SK-N-SH (cell line): ENCODE data around the gene PTPRG. TPM values are rescaled to one million over a fixed set of nuclear protein-coding genes. Genes with fewer than 3 reads are reported as not detected.

Experiments used
- CTCF ChIA-PET: fragments of 300-600, 350-600 bp; formaldehyde crosslinking; extraction: SDS; loops from one replicate; lab custom pipeline; 2021; lab: Yijun Ruan, JAX
- POLR2A ChIA-PET: fragments of 350-600 bp; sonication (Branson Sonifier 250); formaldehyde crosslinking; extraction: SDS; loops from one replicate; lab custom pipeline; 2020; ENCODE audit warnings: antibody characterized with exemption, inconsistent platforms; lab: Yijun Ruan, JAX
- DNase-seq: peaks from one replicate; pipeline ENCODE4 v3.0.0; 2012
- H2AFZ ChIP-seq: fragments of 200-600 bp; sonication (generic); 2 replicates; pipeline ENCODE4 v1.8.1; 2016; ENCODE audit warnings: antibody characterized with exemption, mild to moderate bottlenecking, low read depth
- H3F3A ChIP-seq: fragments of 200-600 bp; sonication (generic); replicated peaks from 2 replicates; pipeline ENCODE3; 2016; ENCODE audit warnings: antibody characterized with exemption, mild to moderate bottlenecking; ENCODE audit not compliant: insufficient read depth
- H3K27ac ChIP-seq, 2 experiments: fragments of 200-500 bp in 1 of 2; fragments of 200-600 bp in 1 of 2; sonication (Bioruptor generic) in 1 of 2; sonication (generic), shearing (Covaris generic) in 1 of 2; 2 replicates each; pipeline versions ENCODE4 v1.5.1 to v1.6.1; 2014 to 2016; ENCODE audit warnings: low read depth in 2 of 2, inconsistent platforms in 1 of 2, low read length in 1 of 2, mild to moderate bottlenecking in 1 of 2, mixed read lengths in 1 of 2
- H3K27me3 ChIP-seq: fragments of 200-600 bp; sonication (generic), shearing (Covaris generic); 2 replicates; pipeline ENCODE4 v1.6.1; 2016; ENCODE audit warnings: mixed run types; ENCODE audit not compliant: insufficient read depth
- H3K36me3 ChIP-seq, 2 experiments: fragments of 200-500 bp in 1 of 2; fragments of 200-600 bp in 1 of 2; sonication (Bioruptor generic) in 1 of 2; sonication (generic) in 1 of 2; replicated peaks in 1 of 2; 2 replicates each; pipeline versions ENCODE3 to v1.5.1; 2014 to 2016; ENCODE audit warnings: low read length in 1 of 2, mild to moderate bottlenecking in 1 of 2; ENCODE audit not compliant: insufficient read depth in 2 of 2, control insufficient read depth in 1 of 2
- H3K4me1 ChIP-seq, 2 experiments: fragments of 200-500 bp in 1 of 2; fragments of 200-600 bp in 1 of 2; sonication (Bioruptor generic) in 1 of 2; sonication (generic), shearing (Covaris generic) in 1 of 2; 2 replicates each; pipeline versions ENCODE4 v1.5.1 to v1.6.1; 2014 to 2016; ENCODE audit warnings: low read depth in 1 of 2, low read length in 1 of 2, mixed run types in 1 of 2; ENCODE audit not compliant: insufficient read depth in 2 of 2, control insufficient read depth in 1 of 2
- H3K4me2 ChIP-seq: fragments of 200-600 bp; sonication (generic), shearing (Covaris generic); 2 replicates; pipeline ENCODE4 v1.6.1; 2017; ENCODE audit warnings: mixed run types
- H3K4me3 ChIP-seq, 2 experiments: fragments of 200-500 bp in 1 of 2; fragments of 200-600 bp in 1 of 2; sonication (Bioruptor generic) in 1 of 2; sonication (generic), shearing (Covaris generic) in 1 of 2; 2 replicates each; pipeline versions ENCODE4 v1.5.1 to v1.8.1; 2014 to 2016; ENCODE audit warnings: low read depth in 2 of 2, inconsistent platforms in 1 of 2, low read length in 1 of 2, mild to moderate bottlenecking in 1 of 2, mixed read lengths in 1 of 2, moderate library complexity in 1 of 2
- H3K79me2 ChIP-seq: fragments of 200-600 bp; sonication (generic); 2 replicates; pipeline ENCODE4 v1.8.1; 2017; ENCODE audit warnings: mild to moderate bottlenecking; ENCODE audit not compliant: insufficient read depth
- H3K9ac ChIP-seq: fragments of 200-600 bp; sonication (generic); 2 replicates; pipeline ENCODE4 v1.6.1; 2017; ENCODE audit warnings: mixed run types
- H3K9me2 ChIP-seq: fragments of 200-600 bp; sonication (generic); 2 replicates; pipeline ENCODE4 v1.6.1; 2017; ENCODE audit warnings: mixed run types
- H3K9me3 ChIP-seq: fragments of 200-600 bp; sonication (generic); 2 replicates; pipeline ENCODE4 v1.6.1; 2017; ENCODE audit warnings: mixed run types, mild to moderate bottlenecking, moderate library complexity
- H4K20me1 ChIP-seq: fragments of 200-600 bp; sonication (generic); 2 replicates; pipeline ENCODE4 v1.6.1; 2017; ENCODE audit warnings: mild to moderate bottlenecking, mixed run types; ENCODE audit not compliant: insufficient read depth
- CHD2 ChIP-seq: fragments of 150-350 bp; IDR thresholded peaks from 2 replicates; pipeline ENCODE4 v1.6.1; 2018; ENCODE audit warnings: low read length; ENCODE audit not compliant: partially characterized antibody
- EP300 ChIP-seq, 2 experiments: IDR thresholded peaks; 2 replicates each; pipeline versions ENCODE4 v1.4.0 to v1.6.1; 2012; ENCODE audit warnings: borderline replicate concordance in 1 of 2, low read depth in 1 of 2, low read length in 1 of 2
- EZH2phosphoT487 ChIP-seq: fragments of 200-600 bp; sonication (generic); IDR thresholded peaks from 2 replicates; pipeline ENCODE4 v1.6.1; 2017; ENCODE audit warnings: low read depth, mixed run types, mild to moderate bottlenecking, antibody characterized with exemption, moderate library complexity, borderline replicate concordance
- FOSL2 ChIP-seq: IDR thresholded peaks from 2 replicates; pipeline ENCODE4 v1.4.0; 2012; ENCODE audit warnings: low read depth, mild to moderate bottlenecking, moderate library complexity, borderline replicate concordance
- GATA2 ChIP-seq: sonication (generic); formaldehyde crosslinking; IDR thresholded peaks from 2 replicates; pipeline ENCODE4 v1.5.0; 2020; ENCODE audit warnings: mild to moderate bottlenecking, missing genetic modification reagents
- MEF2A ChIP-seq: IDR thresholded peaks from 2 replicates; pipeline ENCODE4 v1.4.0; 2012; ENCODE audit warnings: low read depth, borderline replicate concordance
- MXI1 ChIP-seq: IDR thresholded peaks from 2 replicates; pipeline ENCODE4 v1.6.1; 2012; ENCODE audit warnings: mild to moderate bottlenecking, low read depth, low read length, improper control_type of control experiment
- NFIC ChIP-seq: IDR thresholded peaks from 2 replicates; pipeline ENCODE4 v1.4.0; 2012; ENCODE audit warnings: borderline replicate concordance
- POLR2AphosphoS5 ChIP-seq: IDR thresholded peaks from 2 replicates; pipeline ENCODE4 v1.6.1; 2012; ENCODE audit warnings: low read depth, low read length
- RCOR1 ChIP-seq: fragments of 150-350 bp; IDR thresholded peaks from 2 replicates; pipeline ENCODE4 v1.6.1; 2017; ENCODE audit warnings: antibody characterized with exemption, low read length
- RFX5 ChIP-seq: IDR thresholded peaks from 2 replicates; pipeline ENCODE4 v1.6.1; 2012; ENCODE audit warnings: mild to moderate bottlenecking, improper control_type of control experiment, low read length
- RXRA ChIP-seq: IDR thresholded peaks from 2 replicates; pipeline ENCODE4 v1.4.0; 2012; ENCODE audit warnings: low read depth, mild to moderate bottlenecking, borderline replicate concordance
- SMC3 ChIP-seq: IDR thresholded peaks from 2 replicates; pipeline ENCODE4 v1.6.1; 2012; ENCODE audit warnings: low read depth, low read length, improper control_type of control experiment
- TCF12 ChIP-seq: IDR thresholded peaks from 2 replicates; pipeline ENCODE4 v1.4.0; 2012
- TEAD4 ChIP-seq: IDR thresholded peaks from 2 replicates; pipeline ENCODE4 v1.4.0; 2012; ENCODE audit warnings: mild to moderate bottlenecking, borderline replicate concordance; ENCODE audit not compliant: insufficient read depth
- YY1 ChIP-seq: IDR thresholded peaks from 2 replicates; pipeline ENCODE4 v1.4.0; 2012; ENCODE audit warnings: low read depth, mild to moderate bottlenecking
- WGBS: methylation state at CpG from one replicate; pipeline ENCODE4 v1.1.6; 2017; ENCODE audit warnings: low lambda C conversion rate; 5-methylcytosine and 5-hydroxymethylcytosine counted together
- polyA plus RNA-seq, 3 experiments: library from polyadenylated mRNA; depleted of rRNA; stranded (reverse); fragments of >200 nt; gene quantifications; 2 replicates each; pipeline ENCODE4 v1.2.3, GENCODE V29; 2012
- TF ChIP-seq, protein P1 (sequence below): IDR thresholded peaks from 2 replicates; pipeline ENCODE4; 2012
- TF ChIP-seq, protein P2 (sequence below): IDR thresholded peaks from 2 replicates; pipeline ENCODE4 v1.4.0; 2012; ENCODE audit warnings: low read depth, borderline replicate concordance
- TF ChIP-seq, protein P3 (sequence below): fragments of 150-350 bp; IDR thresholded peaks from 2 replicates; pipeline ENCODE4 v1.6.1; 2017; ENCODE audit warnings: antibody characterized with exemption, low read length, low read depth, borderline replicate concordance
- TF ChIP-seq, protein P4 (sequence below): fragments of 200-600 bp; sonication (generic); IDR thresholded peaks from 2 replicates; pipeline ENCODE4 v1.6.1; 2017; ENCODE audit warnings: antibody characterized with exemption, mild to moderate bottlenecking, moderate library complexity
- TF ChIP-seq, protein P5 (sequence below): fragments of 150-350 bp; IDR thresholded peaks from 2 replicates; pipeline ENCODE4 v1.6.1; 2016; ENCODE audit warnings: mild to moderate bottlenecking, low read depth, low read length

The PTPRG gene
- polyA plus RNA-seq, 1 of the 3 experiments (the other 2 are of a cell fraction), result 14.1 TPM

DNA sequence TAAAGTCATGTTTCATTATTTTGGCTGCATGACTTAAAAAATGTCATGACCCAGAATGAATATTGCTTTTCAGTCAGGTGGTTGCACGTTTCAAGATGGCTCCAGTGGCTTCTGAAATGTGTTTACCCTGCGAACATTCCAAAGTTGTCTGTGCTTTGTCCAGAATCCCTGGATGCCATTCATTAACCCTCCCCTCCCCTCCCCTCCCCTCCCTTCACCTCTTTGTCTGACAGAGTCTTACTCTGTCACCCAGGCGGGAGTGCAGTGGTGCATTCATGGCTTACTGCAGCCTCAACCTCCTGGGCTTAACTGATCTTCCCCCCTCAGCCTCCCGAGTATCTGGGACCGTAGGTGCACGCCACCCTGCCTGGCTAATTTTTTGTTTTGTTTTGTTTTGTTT is 308.0 kb downstream of the PTPRG start:
- CTCF ChIA-PET, result interaction anchor here (1.2 kb wide), 1 partner anchor 11 kb away, joined by 6 read pairs; no protein-coding TSS in a partner anchor
- DNase-seq, result no peak
- 86% methylated on average over 6 of the region's 6 CpGs for WGBS

DNA sequence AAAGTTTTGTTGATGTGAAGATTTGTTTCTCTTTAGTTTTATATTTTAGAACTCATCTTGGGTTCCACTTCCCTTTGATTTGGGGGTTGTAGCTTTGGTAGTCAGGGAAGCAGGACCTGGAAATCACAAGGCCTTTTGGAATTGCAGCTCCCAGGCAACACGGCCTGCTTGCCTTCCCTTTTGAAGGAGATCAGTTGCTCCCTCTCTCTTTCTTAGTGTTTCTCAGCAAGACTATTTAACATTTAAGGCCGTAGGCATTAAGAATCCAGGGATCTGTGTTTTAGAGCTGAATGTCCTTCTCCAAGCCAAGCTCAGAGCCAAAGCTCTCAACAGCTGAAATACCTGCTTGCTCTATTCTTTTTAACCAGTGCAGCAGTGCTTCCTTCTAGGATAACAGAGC is 310.3 kb downstream of the PTPRG start:
- H3F3A ChIP-seq, result no peaks in the 10 kb centered on the region
- H3K27ac ChIP-seq, result no peak overlapping the region
- POLR2A ChIA-PET, result no interaction called here
- no peaks in the 10 kb centered on the region for H3K9me2 ChIP-seq
- H3K79me2 ChIP-seq, result no peaks in the 10 kb centered on the region; the same call in 1 of the 2 replicates
- no peak overlapping the region for H3K4me2 ChIP-seq
- no peak overlapping the region for H3K9ac ChIP-seq
- H2AFZ ChIP-seq, result no peak overlapping the region
- no peaks in the 10 kb centered on the region for H3K9me3 ChIP-seq
- no peak overlapping the region for H3K4me3 ChIP-seq
- DNase-seq, result no peak
- no peaks in the 10 kb centered on the region for H3K36me3 ChIP-seq
- CTCF ChIA-PET, result interaction anchor here (1.0 kb wide), 1 partner anchor 9 kb away, joined by 3 read pairs; no protein-coding TSS in a partner anchor
- 80% methylated on average over 2 of the region's 2 CpGs for WGBS
- H4K20me1 ChIP-seq, result no peaks in the 10 kb centered on the region
- peaks cover 0 to 14% of the 10 kb centered on the region in 2 experiments; a peak in 1 of 4 replicates for H3K4me1 ChIP-seq
- no peaks in the 10 kb centered on the region for H3K27me3 ChIP-seq
- no peak for TF ChIP-seq NFIC
- no peak for TF ChIP-seq POLR2AphosphoS5
- no peak for TF ChIP-seq MXI1
- TF ChIP-seq RFX5, result no peak
- no peak for TF ChIP-seq FOSL2
- no peak for TF ChIP-seq TCF12
- no peak for TF ChIP-seq GATA2
- no peak for TF ChIP-seq YY1
- TF ChIP-seq, protein P1, sequence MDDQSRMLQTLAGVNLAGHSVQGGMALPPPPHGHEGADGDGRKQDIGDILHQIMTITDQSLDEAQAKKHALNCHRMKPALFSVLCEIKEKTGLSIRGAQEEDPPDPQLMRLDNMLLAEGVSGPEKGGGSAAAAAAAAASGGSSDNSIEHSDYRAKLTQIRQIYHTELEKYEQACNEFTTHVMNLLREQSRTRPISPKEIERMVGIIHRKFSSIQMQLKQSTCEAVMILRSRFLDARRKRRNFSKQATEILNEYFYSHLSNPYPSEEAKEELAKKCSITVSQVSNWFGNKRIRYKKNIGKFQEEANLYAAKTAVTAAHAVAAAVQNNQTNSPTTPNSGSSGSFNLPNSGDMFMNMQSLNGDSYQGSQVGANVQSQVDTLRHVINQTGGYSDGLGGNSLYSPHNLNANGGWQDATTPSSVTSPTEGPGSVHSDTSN, result no peak
- TF ChIP-seq CHD2, result no peak
- no peak for TF ChIP-seq SMC3
- TF ChIP-seq, protein P2, sequence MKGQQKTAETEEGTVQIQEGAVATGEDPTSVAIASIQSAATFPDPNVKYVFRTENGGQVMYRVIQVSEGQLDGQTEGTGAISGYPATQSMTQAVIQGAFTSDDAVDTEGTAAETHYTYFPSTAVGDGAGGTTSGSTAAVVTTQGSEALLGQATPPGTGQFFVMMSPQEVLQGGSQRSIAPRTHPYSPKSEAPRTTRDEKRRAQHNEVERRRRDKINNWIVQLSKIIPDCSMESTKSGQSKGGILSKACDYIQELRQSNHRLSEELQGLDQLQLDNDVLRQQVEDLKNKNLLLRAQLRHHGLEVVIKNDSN, result no peak
- TF ChIP-seq EZH2phosphoT487, result no peak
- TF ChIP-seq, protein P3, sequence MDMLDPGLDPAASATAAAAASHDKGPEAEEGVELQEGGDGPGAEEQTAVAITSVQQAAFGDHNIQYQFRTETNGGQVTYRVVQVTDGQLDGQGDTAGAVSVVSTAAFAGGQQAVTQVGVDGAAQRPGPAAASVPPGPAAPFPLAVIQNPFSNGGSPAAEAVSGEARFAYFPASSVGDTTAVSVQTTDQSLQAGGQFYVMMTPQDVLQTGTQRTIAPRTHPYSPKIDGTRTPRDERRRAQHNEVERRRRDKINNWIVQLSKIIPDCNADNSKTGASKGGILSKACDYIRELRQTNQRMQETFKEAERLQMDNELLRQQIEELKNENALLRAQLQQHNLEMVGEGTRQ, result no peak
- TF ChIP-seq TEAD4, result no peak
- TF ChIP-seq, protein P4, sequence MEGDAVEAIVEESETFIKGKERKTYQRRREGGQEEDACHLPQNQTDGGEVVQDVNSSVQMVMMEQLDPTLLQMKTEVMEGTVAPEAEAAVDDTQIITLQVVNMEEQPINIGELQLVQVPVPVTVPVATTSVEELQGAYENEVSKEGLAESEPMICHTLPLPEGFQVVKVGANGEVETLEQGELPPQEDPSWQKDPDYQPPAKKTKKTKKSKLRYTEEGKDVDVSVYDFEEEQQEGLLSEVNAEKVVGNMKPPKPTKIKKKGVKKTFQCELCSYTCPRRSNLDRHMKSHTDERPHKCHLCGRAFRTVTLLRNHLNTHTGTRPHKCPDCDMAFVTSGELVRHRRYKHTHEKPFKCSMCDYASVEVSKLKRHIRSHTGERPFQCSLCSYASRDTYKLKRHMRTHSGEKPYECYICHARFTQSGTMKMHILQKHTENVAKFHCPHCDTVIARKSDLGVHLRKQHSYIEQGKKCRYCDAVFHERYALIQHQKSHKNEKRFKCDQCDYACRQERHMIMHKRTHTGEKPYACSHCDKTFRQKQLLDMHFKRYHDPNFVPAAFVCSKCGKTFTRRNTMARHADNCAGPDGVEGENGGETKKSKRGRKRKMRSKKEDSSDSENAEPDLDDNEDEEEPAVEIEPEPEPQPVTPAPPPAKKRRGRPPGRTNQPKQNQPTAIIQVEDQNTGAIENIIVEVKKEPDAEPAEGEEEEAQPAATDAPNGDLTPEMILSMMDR, result no peak

More for the DNA sequence above, 308.0 kb downstream of the PTPRG start:
- no peak overlapping the region for H3K27ac ChIP-seq
- POLR2A ChIA-PET, result no interaction called here
- TF ChIP-seq, protein P5, sequence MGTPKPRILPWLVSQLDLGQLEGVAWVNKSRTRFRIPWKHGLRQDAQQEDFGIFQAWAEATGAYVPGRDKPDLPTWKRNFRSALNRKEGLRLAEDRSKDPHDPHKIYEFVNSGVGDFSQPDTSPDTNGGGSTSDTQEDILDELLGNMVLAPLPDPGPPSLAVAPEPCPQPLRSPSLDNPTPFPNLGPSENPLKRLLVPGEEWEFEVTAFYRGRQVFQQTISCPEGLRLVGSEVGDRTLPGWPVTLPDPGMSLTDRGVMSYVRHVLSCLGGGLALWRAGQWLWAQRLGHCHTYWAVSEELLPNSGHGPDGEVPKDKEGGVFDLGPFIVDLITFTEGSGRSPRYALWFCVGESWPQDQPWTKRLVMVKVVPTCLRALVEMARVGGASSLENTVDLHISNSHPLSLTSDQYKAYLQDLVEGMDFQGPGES, result no peak
- TF ChIP-seq MEF2A (no peak), RXRA (no peak), EP300 (IDR thresholded peaks at IDR 0.05; ENCODE audit: borderline replicate concordance in 1 of 2, low read depth in 1 of 2, low read length in 1 of 2) (no peak), POLR2AphosphoS5 (no peak), RCOR1 (no peak)
- TF ChIP-seq, protein P1, result no peak
- TF ChIP-seq, all 33 proteins: peak for 0
- H3K9ac ChIP-seq, result no peak overlapping the region
- no peaks in the 10 kb centered on the region for H3K36me3 ChIP-seq
- no peak overlapping the region for H2AFZ ChIP-seq
- H3K27me3 ChIP-seq, result no peaks in the 10 kb centered on the region
- no peak overlapping the region for H3K4me3 ChIP-seq
- H3K4me2 ChIP-seq, result no peak overlapping the region
- H3K9me3 ChIP-seq, result no peaks in the 10 kb centered on the region
- H3F3A ChIP-seq, result no peaks in the 10 kb centered on the region
- no peaks in the 10 kb centered on the region for H4K20me1 ChIP-seq
- no peaks in the 10 kb centered on the region; the same call in 1 of the 2 replicates for H3K79me2 ChIP-seq
- no peaks in the 10 kb centered on the region for H3K9me2 ChIP-seq
- no peaks in the 10 kb centered on the region for H3K4me1 ChIP-seq
